ENCODE data around the gene METTL17.
"Not testable (repeated sequence)": the region's sequence is repeated elsewhere in the genome, so short reads cannot be mapped to it uniquely, and the experiment has no call there.

METTL17 gene

DNA sequence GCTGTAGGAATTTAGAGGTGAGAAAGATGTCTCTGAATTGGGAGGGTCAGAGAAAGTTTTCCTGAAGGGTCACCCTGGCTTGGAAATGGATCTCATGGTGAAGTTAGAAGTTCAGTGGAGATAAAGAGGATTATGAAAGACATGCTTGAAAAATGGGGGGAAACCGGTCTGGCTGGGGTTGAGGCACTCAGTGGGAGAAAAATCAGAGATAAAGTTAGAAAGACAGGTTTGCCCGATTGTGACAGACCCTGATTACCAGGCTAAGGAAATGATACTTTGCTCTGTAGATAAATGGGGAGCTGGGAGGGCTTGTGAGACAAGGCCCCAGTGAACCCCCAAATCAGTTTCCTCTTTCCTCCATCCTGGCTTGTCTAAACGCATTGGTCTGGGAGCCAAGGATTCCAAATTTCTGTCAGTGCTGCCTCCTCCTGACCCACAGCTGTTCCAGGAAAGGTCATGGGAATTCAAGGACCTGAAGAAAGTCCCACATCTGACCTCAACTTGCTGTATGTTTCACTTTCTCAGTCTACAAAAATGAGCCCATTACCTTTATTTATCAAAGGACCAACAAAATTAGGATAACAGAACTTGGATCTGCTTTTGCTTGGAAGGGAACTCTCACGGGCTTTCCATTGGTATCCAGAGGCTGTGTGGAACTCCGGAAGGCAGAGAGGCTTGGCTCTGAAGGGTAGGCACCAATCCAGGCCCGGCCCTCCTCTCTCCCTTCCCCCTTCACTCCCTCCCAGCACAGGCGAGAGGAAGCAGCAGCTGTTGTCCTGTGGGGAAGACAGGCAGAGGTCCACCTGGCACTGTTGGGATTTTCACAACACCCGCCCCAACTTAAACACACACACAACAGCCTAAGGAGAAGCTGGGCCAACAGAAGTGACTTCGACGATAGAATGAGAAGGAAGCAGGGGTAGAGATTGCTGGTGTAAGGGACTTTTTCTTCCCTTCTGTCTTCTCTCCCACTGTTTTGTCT is 49.0 kb downstream of the METTL17 start:
- no peak for DNase-seq (ENCODE audit: extremely low spot score)
- TF ChIP-seq, protein P1, sequence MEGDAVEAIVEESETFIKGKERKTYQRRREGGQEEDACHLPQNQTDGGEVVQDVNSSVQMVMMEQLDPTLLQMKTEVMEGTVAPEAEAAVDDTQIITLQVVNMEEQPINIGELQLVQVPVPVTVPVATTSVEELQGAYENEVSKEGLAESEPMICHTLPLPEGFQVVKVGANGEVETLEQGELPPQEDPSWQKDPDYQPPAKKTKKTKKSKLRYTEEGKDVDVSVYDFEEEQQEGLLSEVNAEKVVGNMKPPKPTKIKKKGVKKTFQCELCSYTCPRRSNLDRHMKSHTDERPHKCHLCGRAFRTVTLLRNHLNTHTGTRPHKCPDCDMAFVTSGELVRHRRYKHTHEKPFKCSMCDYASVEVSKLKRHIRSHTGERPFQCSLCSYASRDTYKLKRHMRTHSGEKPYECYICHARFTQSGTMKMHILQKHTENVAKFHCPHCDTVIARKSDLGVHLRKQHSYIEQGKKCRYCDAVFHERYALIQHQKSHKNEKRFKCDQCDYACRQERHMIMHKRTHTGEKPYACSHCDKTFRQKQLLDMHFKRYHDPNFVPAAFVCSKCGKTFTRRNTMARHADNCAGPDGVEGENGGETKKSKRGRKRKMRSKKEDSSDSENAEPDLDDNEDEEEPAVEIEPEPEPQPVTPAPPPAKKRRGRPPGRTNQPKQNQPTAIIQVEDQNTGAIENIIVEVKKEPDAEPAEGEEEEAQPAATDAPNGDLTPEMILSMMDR (IDR thresholded peaks at IDR 0.05; ENCODE audit: control extremely low read depth, extremely low read depth, low read depth, missing control alignments): no peak
- ChIA-PET CTCF (interaction anchor here (0.9 to 4.1 kb wide), 5 partner anchors 15 to 68 kb away, joined by 3 to 66 read pairs (median 8); no protein-coding TSS in a partner anchor), POLR2A (no interaction called here)

DNA sequence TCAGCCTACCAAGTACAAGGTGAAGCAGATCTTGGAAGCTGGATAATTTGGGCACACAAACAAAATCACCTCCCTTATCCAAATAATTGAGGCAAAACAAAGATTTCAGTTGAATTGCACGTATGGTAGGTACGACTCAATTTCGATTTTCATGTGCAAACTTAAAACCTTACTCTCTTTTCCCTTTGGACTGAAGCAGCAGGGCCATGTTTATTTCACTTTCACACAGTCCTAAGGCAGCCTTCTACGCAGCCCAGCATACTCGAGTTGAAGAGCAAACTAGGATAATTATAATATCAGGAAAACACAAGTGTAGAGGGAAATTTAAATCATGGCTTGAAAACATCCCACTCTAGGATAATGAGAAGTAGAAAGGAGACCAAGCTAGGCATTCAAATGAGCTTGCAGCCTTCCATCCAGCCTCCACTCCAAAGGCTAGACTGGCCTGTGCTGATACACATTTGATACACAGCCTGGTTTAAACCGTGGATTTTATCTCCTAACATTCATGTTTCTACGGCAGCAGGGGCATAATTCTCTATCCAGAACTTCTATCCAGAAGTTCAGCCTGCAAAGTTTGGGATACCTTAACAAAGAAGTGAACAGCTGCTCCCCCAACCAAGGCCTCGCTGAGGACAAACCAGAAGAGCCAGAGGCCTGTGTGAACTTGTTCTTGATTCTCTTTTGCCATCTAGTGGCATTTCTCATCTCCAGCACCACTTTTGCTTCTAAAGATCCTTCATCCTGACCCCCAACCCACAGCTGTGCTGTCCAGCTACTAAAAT is 50.0 kb downstream of the METTL17 start:
- CTCF ChIA-PET: interaction anchor here (0.7 to 4.1 kb wide), 17 partner anchors 8 to 181 kb away, joined by 3 to 66 read pairs (median 3); partner anchors contain the start of genes RNASE8 and TPPP2
- POLR2A ChIA-PET: no interaction called here
- DNase-seq (ENCODE audit: extremely low spot score): peak; percentile 44
- TF ChIP-seq, protein P1 (IDR thresholded peaks at IDR 0.05; ENCODE audit: control extremely low read depth, extremely low read depth, low read depth, missing control alignments): peak; percentile 41

DNA sequence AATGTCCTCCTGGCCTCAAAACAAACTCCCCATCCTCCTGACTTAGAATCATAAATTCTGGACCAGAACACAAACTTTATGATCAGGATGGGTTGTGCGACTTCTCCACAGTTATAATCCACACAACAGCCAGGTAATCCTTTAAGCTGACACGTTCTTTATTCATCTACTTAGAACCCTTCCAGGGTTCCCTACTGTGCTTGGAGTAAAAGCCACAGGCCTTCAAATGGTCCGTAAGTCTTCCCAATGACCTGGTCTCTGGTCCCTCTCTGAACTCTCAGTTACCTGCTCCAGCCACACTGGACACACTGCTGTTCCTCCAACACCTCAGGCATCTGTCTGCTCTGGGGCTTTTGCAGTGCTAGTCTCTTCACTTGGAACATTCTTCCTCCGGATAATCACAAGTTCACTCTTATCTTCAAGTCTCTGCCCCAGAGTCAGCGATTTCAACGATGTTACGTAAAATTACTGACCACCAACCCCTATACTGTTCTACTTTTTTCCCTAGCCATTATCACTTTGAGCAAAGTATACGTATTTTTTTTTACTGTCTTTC is 50.7 kb downstream of the METTL17 start:
- DNase-seq (ENCODE audit: extremely low spot score): no peak
- TF ChIP-seq, protein P1 (IDR thresholded peaks at IDR 0.05; ENCODE audit: control extremely low read depth, extremely low read depth, low read depth, missing control alignments): no peak
- POLR2A ChIA-PET: no interaction called here
- CTCF ChIA-PET: interaction anchor here (0.7 to 4.1 kb wide), 16 partner anchors 9 to 181 kb away, joined by 3 to 66 read pairs (median 3); partner anchors contain the start of genes RNASE8 and TPPP2

DNA sequence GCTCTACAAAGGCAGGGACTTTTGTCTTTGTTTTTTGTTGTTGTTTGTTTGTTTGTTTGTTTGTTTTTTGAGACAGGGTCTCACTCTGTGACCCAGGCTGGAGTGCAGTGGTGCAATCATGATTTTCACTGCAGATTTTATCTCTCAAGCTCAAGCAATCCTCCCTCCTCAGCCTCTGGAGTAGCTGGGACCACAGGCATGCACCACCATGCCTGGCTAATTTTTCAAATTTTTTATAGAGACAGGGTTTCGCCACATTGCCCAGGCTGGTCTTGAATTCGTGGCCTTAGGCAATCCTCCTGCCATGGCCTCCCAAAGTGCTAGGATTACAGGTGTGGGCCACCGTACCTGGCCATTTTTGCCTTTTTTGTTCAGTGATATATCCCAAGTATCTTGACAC is 51.2 kb downstream of the METTL17 start:
- POLR2A ChIA-PET; DNase-seq (ENCODE audit: extremely low spot score): not testable (repeated sequence)
- CTCF ChIA-PET: interaction anchor here (0.9 to 4.1 kb wide), 13 partner anchors 9 to 182 kb away, joined by 3 to 66 read pairs (median 3); partner anchors contain the start of genes RNASE8 and TPPP2

DNA sequence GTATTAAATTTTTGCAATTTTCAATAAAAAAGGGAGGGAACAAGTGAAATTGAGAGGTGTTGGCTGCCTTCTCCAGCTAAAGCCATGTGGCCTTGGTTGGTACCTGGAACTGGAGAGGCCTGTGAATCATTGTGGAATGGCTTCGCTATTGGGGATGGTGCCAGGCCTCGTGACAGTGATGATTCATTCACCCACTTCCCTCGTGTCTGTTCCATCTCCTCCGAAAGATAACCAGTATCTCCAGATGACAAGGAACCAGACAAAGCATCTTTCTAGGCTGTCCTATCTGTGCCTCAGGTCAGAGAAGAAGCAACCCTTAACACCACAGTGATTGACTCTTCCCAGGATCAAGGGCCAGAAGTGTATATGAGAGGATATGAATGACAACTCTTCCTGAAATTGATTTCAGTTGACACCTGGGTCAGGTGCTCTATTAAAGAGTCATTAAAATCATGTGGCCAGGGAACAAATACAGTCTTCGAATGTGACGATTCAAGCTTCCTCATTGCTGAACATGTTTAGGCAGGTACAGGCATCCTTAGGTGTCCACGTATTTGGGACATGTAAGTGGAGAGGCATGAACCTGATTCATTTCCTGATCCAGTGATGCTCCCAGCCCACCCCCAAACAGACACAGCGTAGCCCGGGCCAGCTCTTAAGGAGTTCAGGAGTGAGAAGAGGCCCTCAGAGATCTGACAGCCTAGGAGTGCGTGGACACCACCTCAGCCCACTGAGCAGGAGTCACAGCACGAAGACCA is 52.1 kb downstream of the METTL17 start, which contains the start of gene RNASE7:
TSS of gene RNASE7 (plus strand) at position 687 of the 758 bp plus-strand sequence. CDS start 631 bp downstream, outside the sequence.
- POLR2A ChIA-PET: no interaction called here
- TF ChIP-seq, protein P1 (IDR thresholded peaks at IDR 0.05; ENCODE audit: control extremely low read depth, extremely low read depth, low read depth, missing control alignments): no peak
- no peak for DNase-seq (ENCODE audit: extremely low spot score)
- CTCF ChIA-PET: interaction anchor here (1.2 to 4.1 kb wide), 4 partner anchors 23 to 63 kb away, joined by 3 to 66 read pairs (median 18); no protein-coding TSS in a partner anchor

DNA sequence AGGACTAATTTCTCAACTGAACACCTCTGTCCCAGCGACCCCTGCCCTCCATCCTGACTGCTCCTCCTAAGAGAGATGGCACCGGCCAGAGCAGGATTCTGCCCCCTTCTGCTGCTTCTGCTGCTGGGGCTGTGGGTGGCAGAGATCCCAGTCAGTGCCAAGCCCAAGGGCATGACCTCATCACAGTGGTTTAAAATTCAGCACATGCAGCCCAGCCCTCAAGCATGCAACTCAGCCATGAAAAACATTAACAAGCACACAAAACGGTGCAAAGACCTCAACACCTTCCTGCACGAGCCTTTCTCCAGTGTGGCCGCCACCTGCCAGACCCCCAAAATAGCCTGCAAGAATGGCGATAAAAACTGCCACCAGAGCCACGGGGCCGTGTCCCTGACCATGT is 53.1 kb downstream of the METTL17 start:
- TF ChIP-seq, protein P1 (IDR thresholded peaks at IDR 0.05; ENCODE audit: control extremely low read depth, extremely low read depth, low read depth, missing control alignments): no peak
- CTCF ChIA-PET: interaction anchor here (1.0 to 2.8 kb wide), 5 partner anchors 9 to 71 kb away, joined by 3 to 20 read pairs (median 7); partner anchors contain the start of gene ARHGEF40
- POLR2A ChIA-PET: no interaction called here
- DNase-seq (ENCODE audit: extremely low spot score): no peak
